ENCODE measurements around the gene CAMSAP1. TPM values are rescaled to one million over a fixed set of nuclear protein-coding genes. Genes with fewer than 3 reads are reported as not detected.

Gene CAMSAP1
- total and polyA plus RNA-seq, 2 experiments from 2014 or later, result 2.8 to 12.4 TPM

DNA sequence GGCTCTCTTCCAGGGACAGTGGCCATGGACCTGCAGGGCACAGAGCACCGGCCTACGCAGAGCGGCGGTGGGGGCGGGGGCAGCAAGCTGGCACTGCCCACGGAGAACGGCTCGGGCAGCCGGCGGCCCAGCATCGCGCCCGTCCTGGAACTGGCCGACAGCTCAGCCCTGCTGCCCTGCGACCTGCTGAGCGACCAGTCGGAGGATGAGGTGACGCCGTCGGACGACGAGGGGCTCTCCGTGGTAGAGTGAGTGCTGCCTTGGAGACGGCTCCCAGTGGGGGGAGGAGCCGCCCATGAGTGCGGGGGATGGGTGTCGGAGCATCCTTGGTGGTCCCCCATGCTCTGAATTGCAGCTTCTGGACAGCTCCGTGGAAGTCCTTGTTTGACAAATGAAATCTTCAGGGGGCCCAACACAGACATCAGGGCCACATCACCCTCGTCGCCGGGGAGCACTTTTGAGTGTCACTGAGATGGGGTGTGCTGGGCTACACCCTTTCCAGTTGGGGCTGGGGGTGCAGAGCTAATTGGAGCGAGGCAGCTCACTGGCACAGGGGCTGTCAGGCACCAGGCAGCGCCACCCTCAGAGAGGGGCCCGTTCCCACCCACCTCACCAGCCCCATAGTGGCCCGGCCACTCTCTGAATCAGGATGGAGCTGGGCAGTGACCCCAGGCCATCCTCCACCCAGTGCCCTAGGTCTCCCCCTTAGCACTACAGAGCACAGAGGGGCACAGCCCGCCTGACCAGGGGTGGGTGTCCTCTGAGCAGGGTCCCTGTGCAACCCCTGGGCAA, 134.4 kb downstream of the CAMSAP1 start:
- no peaks in the 10 kb centered on the region for H3K4me1 ChIP-seq (ENCODE audit: insufficient read depth)
- no peak overlapping the region for H3K27ac ChIP-seq
- in situ Hi-C loops (cut with MboI), result no loop called here
- H3K36me3 ChIP-seq (ENCODE audit: low read depth), result no peaks in the 10 kb centered on the region
- no peak for DNase-seq
- H4K20me1 ChIP-seq (ENCODE audit: insufficient read depth), result no peaks in the 10 kb centered on the region
- H3K27me3 ChIP-seq (replicated peaks; ENCODE audit: insufficient read depth), result no peaks in the 10 kb centered on the region
- no peaks in the 10 kb centered on the region for H3K9me3 ChIP-seq (ENCODE audit: low read depth)
- WGBS, 2 experiments (ENCODE audit: low coverage in 1 of 2, low lambda C conversion rate in 2 of 2, missing lambda C conversion rate in 2 of 2), result 55 to 59% methylated on average over 36 of the region's 36 CpGs
- H3K9ac ChIP-seq, result no peak overlapping the region
- no peak overlapping the region for H2AFZ ChIP-seq
- no peaks in the 10 kb centered on the region for H3K9me2 ChIP-seq (ENCODE audit: insufficient read depth)
- H3K4me2 ChIP-seq (ENCODE audit: unreplicated experiment), result no peak overlapping the region
- no peak overlapping the region for H3K4me3 ChIP-seq
- TF ChIP-seq EZH2phosphoT487 (IDR thresholded peaks at IDR 0.05; ENCODE audit: insufficient read depth, low read depth), result no peak
- no peak for TF ChIP-seq EZH2 (IDR thresholded peaks at IDR 0.05; ENCODE audit: insufficient read depth, poor library complexity, severe bottlenecking)
- no peaks in the 10 kb centered on the region for H3F3A ChIP-seq (ENCODE audit: insufficient read depth)
- no peaks in the 10 kb centered on the region for H3K79me2 ChIP-seq (ENCODE audit: insufficient read depth)

GRCh38 chr9:135772056-135772646, 135.2 kb downstream of the CAMSAP1 start:
- Histone ChIP-seq H3K9me3 (ENCODE audit: low read depth) (no peaks in the 10 kb centered on the region), H3K9me2 (ENCODE audit: insufficient read depth) (no peaks in the 10 kb centered on the region), H3K27me3 (replicated peaks; ENCODE audit: insufficient read depth) (no peaks in the 10 kb centered on the region), H2AFZ (no peak overlapping the region), H3K36me3 (ENCODE audit: low read depth) (no peaks in the 10 kb centered on the region), H3K79me2 (ENCODE audit: insufficient read depth) (no peaks in the 10 kb centered on the region), H3K9ac (no peak overlapping the region), H3K4me2 (ENCODE audit: unreplicated experiment) (no peak overlapping the region), H3K4me1 (ENCODE audit: insufficient read depth) (no peaks in the 10 kb centered on the region), H4K20me1 (ENCODE audit: insufficient read depth) (no peaks in the 10 kb centered on the region), H3K27ac (no peak overlapping the region), H3K4me3 (no peak overlapping the region), H3F3A (ENCODE audit: insufficient read depth) (no peaks in the 10 kb centered on the region)
- DNase-seq, result no peak
- in situ Hi-C loops (cut with MboI), result no loop called here
- TF ChIP-seq EZH2 (IDR thresholded peaks at IDR 0.05; ENCODE audit: insufficient read depth, poor library complexity, severe bottlenecking) (no peak), EZH2phosphoT487 (IDR thresholded peaks at IDR 0.05; ENCODE audit: insufficient read depth, low read depth) (no peak)
- WGBS, 2 experiments (ENCODE audit: low coverage in 1 of 2, low lambda C conversion rate in 2 of 2, missing lambda C conversion rate in 2 of 2), result 79 to 82% methylated on average over 7 to 13 of the region's 13 CpGs

GRCh38 chr9:135771401-135772051, 135.8 kb downstream of the CAMSAP1 start:
- H3K4me3 ChIP-seq, result no peak overlapping the region
- no peaks in the 10 kb centered on the region for H3K79me2 ChIP-seq (ENCODE audit: insufficient read depth)
- H3K4me1 ChIP-seq (ENCODE audit: insufficient read depth), result no peaks in the 10 kb centered on the region
- H2AFZ ChIP-seq, result no peak overlapping the region
- no peak overlapping the region for H3K4me2 ChIP-seq (ENCODE audit: unreplicated experiment)
- no peaks in the 10 kb centered on the region for H3K36me3 ChIP-seq (ENCODE audit: low read depth)
- H3K9ac ChIP-seq, result no peak overlapping the region
- no peaks in the 10 kb centered on the region for H3K27me3 ChIP-seq (replicated peaks; ENCODE audit: insufficient read depth)
- H3K27ac ChIP-seq, result no peak overlapping the region
- no peaks in the 10 kb centered on the region for H3F3A ChIP-seq (ENCODE audit: insufficient read depth)
- WGBS, 2 experiments (ENCODE audit: low coverage in 1 of 2, low lambda C conversion rate in 2 of 2, missing lambda C conversion rate in 2 of 2), result 69 to 71% methylated on average over 19 to 20 of the region's 21 CpGs
- no peak for DNase-seq
- no peaks in the 10 kb centered on the region for H4K20me1 ChIP-seq (ENCODE audit: insufficient read depth)
- H3K9me3 ChIP-seq (ENCODE audit: low read depth), result no peaks in the 10 kb centered on the region
- TF ChIP-seq EZH2phosphoT487 (IDR thresholded peaks at IDR 0.05; ENCODE audit: insufficient read depth, low read depth) (no peak), EZH2 (IDR thresholded peaks at IDR 0.05; ENCODE audit: insufficient read depth, poor library complexity, severe bottlenecking) (no peak)
- in situ Hi-C loops (cut with MboI), result no loop called here
- no peaks in the 10 kb centered on the region for H3K9me2 ChIP-seq (ENCODE audit: insufficient read depth)

DNA sequence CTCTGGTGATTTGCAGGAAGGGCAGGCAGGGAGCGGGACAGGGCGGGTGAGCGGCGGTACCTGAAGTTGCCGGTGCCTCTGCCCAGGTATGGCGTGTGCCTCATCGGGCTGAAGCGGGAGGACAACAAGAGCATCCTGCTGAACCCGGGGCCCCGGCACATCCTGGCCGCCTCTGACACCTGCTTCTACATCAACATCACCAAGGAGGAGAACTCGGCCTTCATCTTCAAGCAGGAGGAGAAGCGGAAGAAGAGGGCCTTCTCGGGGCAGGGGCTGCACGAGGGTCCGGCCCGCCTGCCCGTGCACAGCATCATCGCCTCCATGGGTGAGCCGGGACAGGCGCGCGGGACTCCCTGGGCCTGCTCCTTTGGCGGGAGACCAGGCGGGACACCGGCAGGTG, 136.6 kb downstream of the CAMSAP1 start:
- Histone ChIP-seq H3K9ac (no peak overlapping the region), H3K27me3 (replicated peaks; ENCODE audit: insufficient read depth) (no peaks in the 10 kb centered on the region), H3K9me3 (ENCODE audit: low read depth) (no peaks in the 10 kb centered on the region), H3F3A (ENCODE audit: insufficient read depth) (no peaks in the 10 kb centered on the region), H3K4me2 (ENCODE audit: unreplicated experiment) (no peak overlapping the region), H2AFZ (no peak overlapping the region), H3K79me2 (ENCODE audit: insufficient read depth) (no peaks in the 10 kb centered on the region), H3K36me3 (ENCODE audit: low read depth) (no peaks in the 10 kb centered on the region), H4K20me1 (ENCODE audit: insufficient read depth) (no peaks in the 10 kb centered on the region), H3K4me1 (ENCODE audit: insufficient read depth) (no peaks in the 10 kb centered on the region), H3K27ac (no peak overlapping the region), H3K4me3 (no peak overlapping the region), H3K9me2 (ENCODE audit: insufficient read depth) (no peaks in the 10 kb centered on the region)
- DNase-seq, result no peak
- in situ Hi-C loops (cut with MboI), result no loop called here
- 77 to 80% methylated on average over 19 to 25 of the region's 26 CpGs for WGBS, 2 experiments (ENCODE audit: low coverage in 1 of 2, low lambda C conversion rate in 2 of 2, missing lambda C conversion rate in 2 of 2)
- TF ChIP-seq EZH2phosphoT487 (IDR thresholded peaks at IDR 0.05; ENCODE audit: insufficient read depth, low read depth) (no peak), EZH2 (IDR thresholded peaks at IDR 0.05; ENCODE audit: insufficient read depth, poor library complexity, severe bottlenecking) (no peak)

Data from GM23248 (cell line).